Ovary (tissue), 9 donors: ENCODE results near the gene BRK1. TPM values are rescaled to one million over a fixed set of nuclear protein-coding genes. Genes with fewer than 3 reads are reported as not detected.
"Not testable (repeated sequence)": the region's sequence is repeated elsewhere in the genome, so short reads cannot be mapped to it uniquely, and the experiment has no call there.

Experiments
- DNase-seq, 5 donors: peaks; one replicate each; pipeline ENCODE4 v3.0.0-alpha.2; 2019 to 2020
- H3K27ac ChIP-seq, 2 donors: fragments of 200-600 bp; one replicate each; pipeline versions ENCODE4 v1.5.1 to v1.8.0; 2019 to 2022
- H3K27me3 ChIP-seq: fragments of 200-600 bp; one replicate; pipeline ENCODE4 v1.8.0; 2022
- H3K36me3 ChIP-seq: fragments of 200-600 bp; sonication (generic); one replicate; pipeline ENCODE4 v1.5.1; 2019
- H3K4me1 ChIP-seq: one replicate; pipeline ENCODE4 v1.8.1; 2013; ENCODE audit warnings: mild to moderate bottlenecking, moderate library complexity; ENCODE audit not compliant: insufficient read depth
- H3K4me3 ChIP-seq: fragments of 200-600 bp; sonication (generic); one replicate; pipeline ENCODE4 v1.5.1; 2017
- H3K9me3 ChIP-seq, 2 donors: fragments of 200-600 bp in 1 of 2; sonication (generic) in 1 of 2; one replicate each; pipeline versions ENCODE4 v1.5.1 to v1.8.1; 2013 to 2019; ENCODE audit warnings: mild to moderate bottlenecking in 1 of 2, moderate library complexity in 1 of 2
- EP300 ChIP-seq: sonication (generic); formaldehyde crosslinking; IDR thresholded peaks from one replicate; pipeline ENCODE4 v1.6.1; 2017; ENCODE audit warnings: antibody characterized with exemption
- POLR2A ChIP-seq: fragments of 450-650 bp; IDR thresholded peaks from one replicate; pipeline ENCODE4 v1.6.1; 2017; ENCODE audit warnings: antibody characterized with exemption, mild to moderate bottlenecking, moderate library complexity
- WGBS, 3 donors: extraction: QIAGEN DNeasy Blood & Tissue Kit in 1 of 3; methylation state at CpG; one replicate each; pipeline versions ENCODE4 v1.1.5 to v1.1.7; 2013 to 2017; 5-methylcytosine and 5-hydroxymethylcytosine counted together
- intact Hi-C, 4 donors: fragments of 100-400 bp; cut with DNase I; formaldehyde crosslinking; loops; one replicate each; pipeline versions ENCODE4 v1.11.0 to v1.15.1; 2022 to 2023
- polyA plus RNA-seq, 2 donors: library from polyadenylated mRNA; stranded (reverse); fragments of 200-250 nt in 1 of 2; fragments of 350-450 nt in 1 of 2; fragmentation: Illumina TruSeq in 1 of 2; extraction: RNeasy Lipid Tissue Mini Kit (QIAGEN cat#74804) in 1 of 2; gene quantifications; one replicate each; pipeline ENCODE4 v1.2.3, GENCODE V29; 2013 to 2014
- total RNA-seq, 7 donors: library from RNA; depleted of rRNA in 2 of 7; stranded (reverse); fragments of >200 nt in 2 of 7; fragmentation: NEBNext Ultra II Directional in 3 of 7; extraction: Animal tissue kit (Norgen Biotek cat#: 25700) in 3 of 7; gene quantifications; one replicate each; pipeline versions ENCODE4 v1.1.0 to v1.2.4, GENCODE V29; 2016 to 2023
- TF ChIP-seq, protein P1 (sequence below), 3 donors: fragments of 450-650 bp in 2 of 3; fragments of 200-600 bp in 1 of 3; IDR thresholded peaks; one replicate each; pipeline versions ENCODE4 v1.5.1 to v1.8.0; 2016 to 2022; ENCODE audit warnings: antibody characterized with exemption in 3 of 3, mild to moderate bottlenecking in 1 of 3
- donor health status: DM: no; HTN: no; CAD: no; lungs with moderate emphysema.
- donor health status: DM: no; HTN: no; CAD: no.
- donor health status: Bipolar disorder and iron deficiency.
- donor health status: DM: yes; HTN: yes; CAD: no.
- donor health status: DM: no; HTN: no; CAD: no.
- donor health status: DM: yes; HTN: yes; CAD: no.

Gene BRK1
- total and polyA plus RNA-seq, 9 donors = 69.7 to 292 (median 124) TPM

DNA sequence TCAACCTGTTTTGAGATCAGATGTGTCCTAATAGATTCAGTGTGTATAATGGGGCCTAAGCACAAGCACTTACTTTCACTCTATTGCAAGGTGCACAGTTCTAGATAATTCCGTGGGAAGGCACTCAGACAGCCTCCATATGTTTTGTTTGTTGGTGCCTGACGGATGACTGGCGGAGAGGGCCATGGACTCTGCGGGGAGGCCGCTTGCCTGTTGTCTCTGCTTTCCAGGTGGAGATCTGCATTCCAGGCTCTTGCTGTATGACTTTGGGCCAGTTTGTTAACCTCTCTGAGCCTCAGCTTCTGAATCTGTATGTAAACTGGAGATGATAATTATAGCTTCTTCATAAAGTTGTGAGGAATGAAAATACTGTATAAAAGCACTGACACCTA is 50.7 kb downstream of the BRK1 start:
- Histone ChIP-seq H3K4me1 (peaks cover 7% of the 10 kb centered on the region), H3K27ac (no peak overlapping the region), H3K9me3 (no peaks in the 10 kb centered on the region), H3K36me3 (no peaks in the 10 kb centered on the region), H3K27me3 (no peaks in the 10 kb centered on the region), H3K4me3 (no peak overlapping the region)
- no peak for TF ChIP-seq EP300
- TF ChIP-seq, protein P1, sequence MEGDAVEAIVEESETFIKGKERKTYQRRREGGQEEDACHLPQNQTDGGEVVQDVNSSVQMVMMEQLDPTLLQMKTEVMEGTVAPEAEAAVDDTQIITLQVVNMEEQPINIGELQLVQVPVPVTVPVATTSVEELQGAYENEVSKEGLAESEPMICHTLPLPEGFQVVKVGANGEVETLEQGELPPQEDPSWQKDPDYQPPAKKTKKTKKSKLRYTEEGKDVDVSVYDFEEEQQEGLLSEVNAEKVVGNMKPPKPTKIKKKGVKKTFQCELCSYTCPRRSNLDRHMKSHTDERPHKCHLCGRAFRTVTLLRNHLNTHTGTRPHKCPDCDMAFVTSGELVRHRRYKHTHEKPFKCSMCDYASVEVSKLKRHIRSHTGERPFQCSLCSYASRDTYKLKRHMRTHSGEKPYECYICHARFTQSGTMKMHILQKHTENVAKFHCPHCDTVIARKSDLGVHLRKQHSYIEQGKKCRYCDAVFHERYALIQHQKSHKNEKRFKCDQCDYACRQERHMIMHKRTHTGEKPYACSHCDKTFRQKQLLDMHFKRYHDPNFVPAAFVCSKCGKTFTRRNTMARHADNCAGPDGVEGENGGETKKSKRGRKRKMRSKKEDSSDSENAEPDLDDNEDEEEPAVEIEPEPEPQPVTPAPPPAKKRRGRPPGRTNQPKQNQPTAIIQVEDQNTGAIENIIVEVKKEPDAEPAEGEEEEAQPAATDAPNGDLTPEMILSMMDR (IDR thresholded peaks at IDR 0.05) = no peak
- no peak for TF ChIP-seq POLR2A
- intact Hi-C loops = no loop called here
- 90 to 94% (median 92%) methylated on average over 5 of the region's 5 CpGs for WGBS, 3 donors
- no peak for DNase-seq

DNA sequence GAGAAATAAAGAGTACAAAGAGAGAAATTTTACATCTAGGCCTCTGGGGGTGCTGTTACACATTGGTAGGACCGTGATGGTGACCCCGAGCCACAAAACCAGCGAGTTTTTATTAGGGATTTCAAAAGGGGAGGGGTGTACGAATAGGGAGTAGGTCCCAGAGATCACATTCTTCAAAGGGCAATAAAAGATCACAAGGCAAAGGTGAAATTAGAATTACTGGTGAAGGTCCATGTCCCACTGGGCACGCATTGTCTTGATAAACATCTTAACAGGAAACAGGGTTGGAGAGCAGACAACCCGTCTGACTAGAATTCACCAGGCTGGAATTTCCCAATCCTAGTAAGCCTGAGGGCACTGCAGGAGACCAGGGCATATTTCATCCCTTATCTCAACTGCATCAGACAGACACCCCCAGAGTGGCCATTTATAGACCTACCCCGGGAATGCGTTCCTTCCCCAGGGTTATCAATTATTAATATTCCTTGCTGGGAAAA is 53.6 kb downstream of the BRK1 start:
- no peak overlapping the region for H3K4me3 ChIP-seq
- no peaks in the 10 kb centered on the region for H3K27me3 ChIP-seq
- H3K27ac ChIP-seq = no peak overlapping the region
- TF ChIP-seq EP300 (no peak), POLR2A (no peak)
- 67 to 71% (median 68%) methylated on average over 8 of the region's 8 CpGs for WGBS, 3 donors
- peaks cover 7% of the 10 kb centered on the region for H3K4me1 ChIP-seq
- no peaks in the 10 kb centered on the region for H3K9me3 ChIP-seq
- intact Hi-C loops = no loop called here
- no peaks in the 10 kb centered on the region for H3K36me3 ChIP-seq
- no peak for DNase-seq

DNA sequence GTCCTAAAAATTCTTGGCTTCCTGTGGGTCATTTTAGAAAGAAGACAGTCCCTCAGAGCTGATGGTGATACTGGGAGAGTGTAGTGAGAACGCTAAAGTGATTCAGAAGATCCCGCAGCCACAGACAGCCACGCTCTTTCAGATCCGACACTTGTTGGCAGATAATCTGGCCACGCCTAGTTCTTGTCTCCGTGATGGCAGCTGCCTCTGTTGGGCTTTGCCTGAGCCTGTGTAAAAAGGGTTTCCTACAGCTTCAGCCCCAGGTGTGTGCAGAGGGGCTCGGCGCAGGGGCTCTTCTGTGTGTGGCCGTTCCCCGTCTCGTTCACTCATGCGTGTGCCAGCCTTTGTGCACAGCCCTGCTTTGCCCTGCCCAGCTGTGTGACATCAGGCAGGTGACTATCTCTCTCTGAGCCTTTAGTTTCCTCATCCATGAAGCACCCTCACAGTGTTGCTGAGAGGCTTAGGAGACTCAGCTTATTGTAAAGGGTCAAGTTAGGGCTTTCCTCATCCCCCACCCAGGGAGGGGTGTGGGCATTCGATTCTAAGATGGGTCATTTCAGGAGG is 55.5 kb downstream of the BRK1 start:
- Histone ChIP-seq H3K9me3 (no peaks in the 10 kb centered on the region), H3K36me3 (no peaks in the 10 kb centered on the region), H3K4me3 (no peak overlapping the region), H3K4me1 (no peaks in the 10 kb centered on the region), H3K27me3 (no peaks in the 10 kb centered on the region), H3K27ac (no peak overlapping the region)
- TF ChIP-seq POLR2A (no peak), EP300 (no peak)
- TF ChIP-seq, protein P1 (IDR thresholded peaks at IDR 0.05) = no peak
- 87 to 90% (median 88%) methylated on average over 13 of the region's 13 CpGs for WGBS, 3 donors
- intact Hi-C loops = no loop called here
- DNase-seq = no peak

DNA sequence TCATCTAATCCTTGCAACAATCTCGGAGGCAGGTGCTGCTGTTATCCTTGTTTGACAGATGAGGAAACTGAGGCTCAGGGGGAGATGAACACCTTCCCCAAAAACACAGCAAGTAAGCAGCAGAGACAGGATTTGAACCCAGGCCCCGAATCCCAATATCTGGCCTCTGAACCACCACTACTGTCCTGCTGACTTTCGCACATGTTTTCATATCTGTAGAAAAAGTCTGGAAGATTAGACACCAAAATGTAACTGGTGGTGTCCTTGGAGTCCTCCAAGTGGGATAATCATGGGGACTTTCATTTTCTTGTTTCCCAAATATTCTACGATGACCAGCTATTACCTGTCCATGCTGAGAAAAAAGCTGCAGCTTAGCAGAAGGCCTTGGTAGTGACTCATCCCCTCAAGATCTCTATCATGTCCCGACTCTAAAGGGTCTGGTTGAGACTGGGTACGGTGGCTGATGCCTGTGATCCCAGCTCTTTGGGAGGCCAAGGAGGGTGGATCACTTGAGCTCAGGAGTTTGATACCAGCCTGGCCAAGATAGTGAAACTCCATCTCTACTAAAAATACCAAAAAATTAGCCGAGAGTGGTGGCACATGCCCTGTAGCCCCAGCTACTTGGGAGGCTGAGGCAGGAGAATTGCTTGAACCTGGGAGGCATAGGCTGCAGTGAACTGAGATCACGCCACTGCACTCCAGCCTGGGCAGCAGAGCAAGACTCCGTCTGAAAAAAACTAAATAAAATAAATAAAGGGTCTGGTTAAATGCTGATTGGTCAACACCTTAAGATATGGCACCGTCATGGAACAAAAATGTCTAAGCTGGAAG is 57.8 kb downstream of the BRK1 start:
- no peaks in the 10 kb centered on the region for H3K4me1 ChIP-seq
- no peak overlapping the region for H3K4me3 ChIP-seq
- no peaks in the 10 kb centered on the region for H3K36me3 ChIP-seq
- no peak for TF ChIP-seq EP300
- no peak for TF ChIP-seq POLR2A
- TF ChIP-seq, protein P1 (IDR thresholded peaks at IDR 0.05) = no peak
- intact Hi-C loops = no loop called here
- H3K27me3 ChIP-seq = no peaks in the 10 kb centered on the region
- H3K9me3 ChIP-seq = no peaks in the 10 kb centered on the region
- no peak overlapping the region for H3K27ac ChIP-seq
- 78 to 84% (median 79%) methylated on average over 10 of the region's 10 CpGs for WGBS, 3 donors
- no peak for DNase-seq

DNA sequence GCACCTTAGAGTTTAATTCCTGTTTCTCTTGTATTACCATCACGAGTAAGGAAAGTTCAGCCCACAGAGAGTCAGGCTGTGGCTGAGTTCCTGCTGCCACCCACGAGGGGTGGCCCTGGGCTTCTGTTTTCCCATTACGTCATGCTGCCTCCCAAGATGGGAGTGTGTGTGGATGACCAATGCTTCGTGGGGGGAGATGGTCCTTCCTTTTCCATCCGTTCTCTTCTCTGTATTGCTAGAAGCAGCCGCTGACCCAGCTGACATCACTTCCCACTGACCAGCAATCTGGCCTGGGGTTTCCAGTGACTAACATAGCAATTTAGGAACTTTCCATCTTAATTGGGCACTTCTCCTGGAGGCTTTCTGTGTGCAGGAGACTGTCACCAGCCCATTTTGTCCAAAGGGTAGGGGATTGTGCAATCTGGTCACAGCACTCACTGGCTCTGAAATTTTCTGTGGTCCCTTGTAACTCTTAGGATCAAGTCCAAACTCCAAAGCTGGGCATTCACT is 58.5 kb downstream of the BRK1 start:
- no peaks in the 10 kb centered on the region for H3K27me3 ChIP-seq
- no peak overlapping the region for H3K4me3 ChIP-seq
- no peaks in the 10 kb centered on the region for H3K36me3 ChIP-seq
- intact Hi-C loops = no loop called here
- TF ChIP-seq EP300 = peak; percentile 8
- TF ChIP-seq, protein P1 (IDR thresholded peaks at IDR 0.05) = no peak
- 29 to 36% (median 30%) methylated on average over 6 of the region's 6 CpGs for WGBS, 3 donors
- H3K9me3 ChIP-seq = no peaks in the 10 kb centered on the region
- H3K4me1 ChIP-seq = no peaks in the 10 kb centered on the region
- peak in 1 of 5 donors; percentile 50 for DNase-seq
- H3K27ac ChIP-seq = no peak overlapping the region

DNA sequence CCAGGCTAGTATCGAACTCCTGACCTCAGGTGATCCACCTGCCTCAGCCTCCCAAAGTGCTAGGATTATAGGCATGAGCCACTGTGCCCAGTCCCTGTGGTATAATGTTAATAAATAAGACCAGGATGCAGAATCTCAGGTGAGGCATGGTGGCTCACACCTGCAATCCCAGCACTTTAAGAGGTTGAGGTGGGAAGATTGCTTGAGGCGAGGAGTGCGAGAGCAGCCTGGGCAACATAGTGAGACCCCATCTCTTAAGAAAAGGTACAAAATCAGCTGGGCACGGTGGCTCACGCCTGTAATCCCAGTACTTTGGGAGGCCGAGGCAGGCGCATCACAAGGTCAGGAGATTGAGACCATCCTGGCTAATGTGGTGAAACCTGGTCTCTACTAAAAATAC is 59.9 kb downstream of the BRK1 start:
- H3K9me3 ChIP-seq, H3K36me3 ChIP-seq, DNase-seq, intact Hi-C loops, H3K27ac ChIP-seq, H3K27me3 ChIP-seq, H3K4me1 ChIP-seq, H3K4me3 ChIP-seq: not testable (repeated sequence)
- 97 to 98% (median 97%) methylated on average over 7 of the region's 7 CpGs for WGBS, 3 donors

DNA sequence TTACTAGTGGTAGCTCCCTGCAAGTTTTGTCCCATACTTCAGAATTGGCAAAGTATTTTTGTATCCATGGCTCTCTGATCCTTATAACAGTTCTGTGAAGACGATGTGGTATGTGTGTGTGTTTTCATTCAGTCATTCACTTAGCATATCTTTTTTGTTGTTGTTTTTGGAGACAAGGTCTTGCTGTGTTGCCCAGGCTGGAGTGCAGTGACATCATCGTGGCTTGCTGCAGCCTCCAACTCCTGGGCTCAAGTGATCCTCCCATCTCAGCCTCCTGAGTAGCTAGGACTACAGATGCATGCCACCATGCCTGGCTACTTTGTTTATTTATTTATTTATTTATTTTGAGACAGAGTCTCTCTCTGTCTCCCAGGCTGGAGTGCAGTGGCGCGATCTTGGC is 60.7 kb downstream of the BRK1 start:
- H3K4me3 ChIP-seq, H3K27ac ChIP-seq, intact Hi-C loops, H3K27me3 ChIP-seq, DNase-seq, H3K4me1 ChIP-seq, H3K9me3 ChIP-seq, H3K36me3 ChIP-seq: not testable (repeated sequence)
- WGBS, 3 donors = 93 to 97% (median 96%) methylated on average over 4 of the region's 4 CpGs
